ENCODE results near the gene SMTNL2.

The SMTNL2 gene

GRCh38 chr17:4584101-4584916 is at the start of gene SMTNL2:
Gene SMTNL2, plus strand, starts transcription at chr17:4584529. Its CDS starts 77 bp downstream, at chr17:4584606.
- DNase-seq = no peak

GRCh38 chr17:4534928-4535666 is 49.2 kb upstream of the SMTNL2 start:
- DNase-seq = no peak

DNA sequence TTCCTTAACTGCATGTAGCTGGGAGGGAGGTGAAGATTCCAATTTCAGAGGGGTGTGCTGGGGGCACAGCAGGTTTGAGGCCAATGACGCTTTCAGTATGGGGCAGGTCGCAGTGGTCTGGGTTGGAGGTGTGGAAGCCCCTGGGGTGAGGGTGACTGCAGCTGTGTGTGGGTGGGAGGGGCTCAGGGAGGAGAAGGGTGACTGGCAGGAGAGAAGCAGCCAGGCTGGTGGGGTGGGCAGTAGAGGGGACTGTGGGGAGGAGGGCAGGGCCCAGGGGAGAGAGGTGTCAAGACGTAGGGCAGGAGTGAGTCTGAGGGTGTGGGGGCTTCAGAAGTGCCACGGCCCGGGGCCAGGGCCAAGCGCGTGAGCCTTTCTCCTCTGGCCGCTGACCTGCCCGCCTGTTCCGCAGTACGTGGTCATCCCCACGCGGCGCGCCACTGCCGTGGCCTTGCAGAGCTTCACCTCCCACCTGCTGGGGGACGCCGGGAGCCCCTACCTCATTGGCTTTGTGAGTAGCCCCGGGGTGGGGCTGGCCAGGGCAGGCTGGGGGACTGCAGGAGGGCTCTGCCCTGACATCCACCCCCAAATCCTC is 48.6 kb upstream of the SMTNL2 start:
- no peak for DNase-seq

DNA sequence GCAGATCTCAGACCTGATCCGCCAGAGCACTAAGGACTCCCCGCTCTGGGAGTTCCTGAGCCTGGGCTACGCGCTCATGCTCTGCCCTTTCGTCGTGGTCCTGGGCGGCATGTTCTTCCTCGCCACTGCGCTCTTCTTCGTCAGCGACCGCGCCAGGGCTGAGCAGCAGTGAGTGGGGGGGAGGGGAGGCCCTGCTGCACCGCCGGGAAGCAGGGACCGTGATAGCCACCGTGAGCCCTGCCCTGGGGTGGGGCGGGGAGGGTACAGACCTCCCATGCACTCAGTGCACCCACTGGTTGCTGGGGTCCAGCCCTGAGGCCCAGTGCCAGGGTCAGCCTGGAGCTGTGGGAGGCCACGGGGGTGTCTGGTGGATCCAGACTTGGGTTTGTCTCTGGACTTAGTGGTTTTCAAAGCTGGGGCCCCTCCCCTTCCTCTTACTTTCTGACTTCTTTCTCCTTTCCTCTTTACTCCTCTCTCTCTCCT is 48.0 kb upstream of the SMTNL2 start:
- DNase-seq = no peak

DNA sequence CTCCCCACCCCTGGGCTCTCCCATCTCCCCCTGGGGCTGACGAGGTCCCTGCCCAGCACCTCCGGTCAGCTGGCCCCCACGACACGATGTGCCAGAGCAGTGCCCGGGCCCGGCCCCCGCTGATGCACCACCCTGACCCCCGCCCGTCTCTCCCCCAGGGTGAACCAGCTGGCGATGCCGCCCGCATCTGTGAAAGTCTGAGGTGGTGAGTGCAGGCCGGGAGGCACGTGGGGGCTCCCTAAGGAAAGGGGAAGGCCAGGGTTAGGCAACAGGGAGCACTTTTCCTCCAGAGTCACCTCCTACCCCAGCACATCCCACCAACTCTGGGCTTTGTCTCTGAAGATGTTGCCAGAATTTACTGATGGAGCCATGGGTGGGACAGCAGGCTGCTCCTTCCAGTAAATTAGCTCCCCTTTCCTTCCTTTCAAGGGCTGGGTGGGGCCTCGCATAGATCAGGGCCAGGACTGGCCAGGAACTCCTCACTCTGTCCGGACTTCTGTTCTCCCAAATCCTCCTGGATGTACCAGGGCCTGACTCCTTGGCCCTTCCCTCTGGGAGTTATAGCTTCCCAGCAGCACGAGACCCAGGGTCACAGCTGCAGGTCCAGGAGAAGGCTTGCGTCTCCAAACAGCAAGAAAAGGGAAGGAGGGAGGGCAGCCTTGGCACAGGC is 47.5 kb upstream of the SMTNL2 start:
- DNase-seq = no peak

- DNase-seq = no peak
These were observed 46.7 kb upstream of the SMTNL2 start for GRCh38 chr17:4537451-4538235.

- DNase-seq = no peak
These were observed 45.9 kb upstream of the SMTNL2 start for GRCh38 chr17:4538236-4539002.

GRCh38 chr17:4539025-4539424 is 45.3 kb upstream of the SMTNL2 start:
- DNase-seq = no peak

- no peak for DNase-seq
These were observed 44.6 kb upstream of the SMTNL2 start for GRCh38 chr17:4539576-4540223.

DNA sequence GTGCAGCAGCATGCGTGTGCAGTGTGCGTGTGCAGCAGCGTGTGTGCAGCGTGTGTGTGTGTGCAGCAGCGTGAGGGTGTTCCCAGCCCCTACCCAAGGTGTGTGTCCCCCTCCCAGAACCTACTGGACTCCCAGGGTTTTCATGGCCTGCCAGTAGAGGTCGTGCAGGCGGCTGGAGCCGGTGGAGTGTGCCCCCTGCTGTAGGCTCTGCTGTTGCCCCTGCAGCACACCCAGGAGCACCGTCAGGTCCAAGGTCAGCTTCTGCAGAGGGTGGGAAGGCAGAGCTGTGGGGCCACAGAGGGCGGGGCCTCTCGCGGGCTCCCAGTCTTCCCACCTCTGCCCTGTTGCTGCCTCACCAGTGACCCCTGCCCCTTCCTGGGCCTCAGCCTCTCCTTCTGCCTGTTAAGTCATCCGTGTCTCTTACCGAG is 44.1 kb upstream of the SMTNL2 start:
- DNase-seq = no peak

DNA sequence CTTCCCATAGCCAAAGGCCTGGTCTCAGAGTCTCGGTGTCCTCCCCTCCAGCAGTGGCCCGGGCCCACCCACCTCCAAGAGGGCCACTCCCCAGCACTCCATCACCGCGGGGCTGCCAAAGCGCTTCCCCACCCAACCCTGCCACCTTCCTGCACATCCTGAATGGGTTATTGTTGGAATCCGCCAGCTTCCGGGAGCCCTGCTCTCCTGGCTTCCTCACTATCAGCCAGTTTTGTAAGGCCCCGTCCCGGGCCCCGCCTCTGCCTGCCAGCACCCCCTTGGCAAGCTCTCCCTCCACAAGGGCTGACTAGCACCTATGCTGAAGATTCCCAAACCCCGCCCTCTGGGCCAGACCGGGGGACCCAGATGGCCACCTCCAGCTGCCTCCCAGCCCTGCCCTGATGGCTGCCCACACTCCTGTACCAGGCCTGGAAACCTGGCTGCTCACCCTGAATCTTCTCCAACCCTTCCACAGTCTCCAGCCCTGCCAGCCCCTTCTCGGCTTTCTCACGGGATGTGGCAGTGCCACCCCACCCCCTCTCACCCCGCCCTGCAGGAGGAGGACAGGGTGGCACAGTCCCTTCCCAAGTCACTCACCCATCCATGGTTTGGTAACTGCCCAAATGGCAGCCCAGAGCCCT is 43.5 kb upstream of the SMTNL2 start:
- DNase-seq = no peak

DNA sequence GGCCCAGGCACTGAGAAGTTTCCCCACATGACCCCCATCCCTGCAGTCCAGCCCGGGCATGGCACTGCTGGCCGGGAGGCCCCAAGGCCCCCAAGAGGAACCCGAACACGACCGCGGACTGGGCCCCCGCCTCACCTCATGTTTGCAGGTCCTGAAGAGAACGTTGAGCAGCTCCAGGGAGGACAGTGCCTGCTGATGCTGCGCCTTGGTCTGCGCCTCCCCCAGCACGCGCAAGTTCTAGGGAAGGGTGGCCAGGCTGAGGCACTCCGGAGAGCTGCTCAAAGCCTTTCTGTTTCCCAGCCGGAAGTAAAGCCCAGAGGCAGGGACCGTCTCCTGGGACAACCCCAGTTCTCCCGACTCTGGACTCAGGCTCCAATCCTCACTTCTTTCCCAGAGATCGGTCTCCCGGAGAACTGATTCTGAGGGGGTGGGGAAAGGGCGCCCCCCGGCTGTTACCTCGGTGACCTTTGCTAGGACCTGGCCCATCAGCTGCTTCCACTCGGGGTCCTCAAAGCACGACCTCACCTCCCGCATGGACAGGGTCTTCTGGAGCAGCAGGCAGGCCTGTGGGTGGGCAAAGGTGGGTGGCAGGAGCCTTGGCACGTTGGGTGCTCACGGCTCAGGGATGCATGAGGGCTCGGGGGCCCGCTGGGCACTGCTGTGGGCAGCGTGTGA is 42.9 kb upstream of the SMTNL2 start:
- DNase-seq = no peak

DNA sequence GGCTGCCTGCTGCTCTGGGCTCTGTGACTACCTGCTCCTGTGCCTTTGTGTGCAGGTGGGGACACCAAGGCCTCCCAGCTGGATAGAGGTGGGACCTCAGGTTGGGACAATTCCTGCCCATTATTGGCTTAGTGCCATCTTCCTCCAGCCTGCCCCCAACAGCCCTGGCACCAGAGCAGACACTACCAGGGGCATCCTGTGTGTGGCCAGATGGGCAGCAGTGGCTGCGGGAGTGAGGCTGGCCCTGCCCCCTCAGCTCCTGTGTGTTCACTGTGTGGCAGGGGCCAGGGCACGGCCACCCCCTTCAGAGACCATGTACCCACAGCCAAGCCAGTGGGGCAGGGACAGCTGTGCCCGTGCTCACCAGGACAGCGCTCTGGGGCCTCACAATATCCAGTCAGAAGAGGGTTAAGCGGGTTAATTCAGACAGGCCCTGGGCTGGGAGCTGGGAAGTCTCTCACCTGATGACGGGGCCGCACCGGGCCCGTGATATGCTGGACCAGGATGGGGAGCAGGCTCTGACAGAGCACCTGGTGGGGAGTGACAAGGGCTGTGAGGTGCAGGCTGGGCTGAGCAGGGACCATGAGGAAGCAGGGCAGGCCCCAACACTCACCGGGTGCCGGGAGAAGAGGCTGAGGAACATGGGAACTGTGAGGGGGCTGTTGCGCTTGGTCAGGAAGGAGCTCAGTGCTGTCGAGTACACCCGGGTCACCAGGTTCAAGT is 42.2 kb upstream of the SMTNL2 start:
- no peak for DNase-seq

DNA sequence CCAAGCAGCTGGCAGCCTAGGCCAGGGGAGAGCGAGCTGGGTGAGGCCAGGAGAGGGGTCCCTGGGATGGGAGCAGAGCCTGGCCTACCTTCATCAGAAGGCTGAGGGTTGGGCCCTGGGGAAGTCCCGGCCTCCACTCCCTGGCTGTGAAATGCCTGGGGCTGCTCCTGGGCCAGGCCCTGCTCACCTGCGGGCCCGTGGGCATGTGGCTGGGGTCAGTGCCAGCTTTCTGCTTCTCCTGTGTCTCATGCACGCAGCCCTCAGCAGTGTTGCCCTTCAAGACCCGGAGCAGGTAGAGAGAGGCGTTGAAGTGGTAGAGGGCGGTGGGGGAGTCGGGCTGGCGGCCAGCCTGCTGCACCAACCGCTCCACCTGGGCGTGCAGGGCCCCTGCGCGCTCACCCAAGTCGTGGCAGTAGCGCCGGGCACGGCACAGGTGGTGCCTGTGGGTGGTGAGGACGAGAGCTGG is 41.6 kb upstream of the SMTNL2 start:
- DNase-seq = no peak

GRCh38 chr17:4543557-4544026 is 40.7 kb upstream of the SMTNL2 start:
- no peak for DNase-seq

DNA sequence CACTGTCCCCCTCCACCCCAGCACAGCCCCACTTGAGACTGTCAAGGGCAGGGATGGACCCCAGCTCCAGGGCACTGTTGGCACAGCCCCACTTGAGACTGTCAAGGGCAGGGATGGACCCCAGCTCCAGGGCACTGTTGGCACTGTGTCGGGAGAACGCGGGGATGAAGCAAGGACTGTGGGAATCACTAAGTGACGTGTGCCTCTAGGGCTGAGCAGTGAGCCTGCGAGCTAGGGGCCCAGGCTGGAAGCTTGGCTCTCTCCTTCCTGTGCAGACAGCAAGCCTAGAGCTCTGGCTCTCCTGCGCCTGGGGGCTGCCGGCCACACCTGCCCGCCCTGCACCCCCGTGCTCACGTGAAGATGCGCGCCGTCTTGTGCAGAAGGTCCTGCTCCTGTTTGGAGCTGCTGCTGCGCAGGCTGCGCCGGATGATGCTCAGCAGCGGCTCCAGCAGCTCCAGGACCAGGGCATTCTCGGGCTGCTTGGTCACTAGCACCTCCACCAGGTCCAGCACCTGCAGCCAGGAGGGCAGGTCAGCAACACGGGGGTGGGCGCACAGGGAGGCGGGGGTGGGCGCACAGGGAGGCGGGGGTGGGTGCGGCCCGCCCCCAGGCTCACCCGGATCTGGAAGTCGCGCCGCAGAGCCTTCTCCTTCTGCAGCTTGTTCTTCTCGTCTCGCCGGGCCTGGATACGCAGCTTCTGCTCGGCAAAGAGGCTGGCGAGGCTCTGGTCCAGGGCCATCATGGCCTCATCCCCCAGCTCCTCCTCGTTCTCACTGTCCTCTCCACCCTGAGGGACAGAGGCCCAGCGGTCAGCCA is 40.0 kb upstream of the SMTNL2 start:
- no peak for DNase-seq

- DNase-seq = no peak
These were observed 39.4 kb upstream of the SMTNL2 start for GRCh38 chr17:4544951-4545216.

Data from NCI-H187 (cell line).